Panc1 (cell line): Measurements from ENCODE around the gene ATP1A1. TPM values are rescaled to one million over a fixed set of nuclear protein-coding genes. Genes with fewer than 3 reads are reported as not detected.

Experiments
- ATAC-seq: fragments of 200-7000 bp; cut with Tn5 transposase; 2 replicates; pipeline ENCODE4 v1.9.1; 2020; ENCODE audit warnings: mild to moderate bottlenecking, moderate library complexity
- BruUV-seq: library from RNA; stranded (reverse); fragments of 400-500 nt; replicated peaks from 2 replicates; lab custom pipeline; 2021; lab: Mats Ljungman, UMichigan
- CTCF ChIA-PET: fragments of 300-600 bp; sonication (Branson Sonifier 250); formaldehyde crosslinking; loops from one replicate; lab custom pipeline; 2022; ENCODE audit warnings: antibody characterized with exemption; lab: Charles Lee
- POLR2A ChIA-PET: fragments of 300-600 bp; sonication (Branson Sonifier 250); formaldehyde crosslinking; loops from one replicate; lab custom pipeline; 2022; ENCODE audit warnings: antibody characterized with exemption; lab: Charles Lee
- DNase-seq: peaks from one replicate; pipeline ENCODE4 v3.0.0-alpha.2; 2010; ENCODE audit warnings: low read depth, low spot score
- H3K27ac ChIP-seq: 2 replicates; pipeline ENCODE4 v1.5.1; 2011; ENCODE audit warnings: mild to moderate bottlenecking, low read length, inconsistent platforms
- H3K27me3 ChIP-seq: fragments of 200-500 bp; sonication (Bioruptor generic); 2 replicates; pipeline ENCODE4 v1.6.0; 2014; ENCODE audit warnings: low read length, inconsistent platforms; ENCODE audit not compliant: control insufficient read depth, insufficient read depth
- H3K36me3 ChIP-seq: fragments of 200-500 bp; sonication (Bioruptor generic); 2 replicates; pipeline ENCODE4 v1.5.1; 2014; ENCODE audit warnings: inconsistent platforms, mild to moderate bottlenecking, low read length, moderate library complexity; ENCODE audit not compliant: control insufficient read depth, insufficient read depth
- H3K4me1 ChIP-seq: 2 replicates; pipeline ENCODE4 v1.5.1; 2011; ENCODE audit warnings: inconsistent platforms, mild to moderate bottlenecking, low read length, moderate library complexity; ENCODE audit not compliant: control insufficient read depth, insufficient read depth
- H3K4me3 ChIP-seq, 2 experiments: 2 replicates each; pipeline ENCODE4 v1.5.1; 2011 to 2012; ENCODE audit warnings: low read depth in 2 of 2, low read length in 2 of 2, mild to moderate bottlenecking in 2 of 2, inconsistent platforms in 1 of 2, moderate library complexity in 1 of 2
- H3K9me3 ChIP-seq: fragments of 200-500 bp; sonication (Bioruptor generic); 2 replicates; pipeline ENCODE4 v1.5.1; 2014; ENCODE audit warnings: low read depth, mild to moderate bottlenecking, inconsistent platforms, low read length, moderate library complexity; ENCODE audit not compliant: control insufficient read depth, insufficient read depth
- POLR2AphosphoS5 ChIP-seq: IDR thresholded peaks from 2 replicates; pipeline ENCODE4 v1.6.1; 2012; ENCODE audit warnings: mild to moderate bottlenecking, low read depth, low read length, moderate library complexity
- SIN3A ChIP-seq: IDR thresholded peaks from 2 replicates; pipeline ENCODE4 v1.6.1; 2012; ENCODE audit warnings: low read depth, mild to moderate bottlenecking, low read length, moderate library complexity, borderline replicate concordance; ENCODE audit not compliant: insufficient read depth
- TCF7L2 ChIP-seq: IDR thresholded peaks from 2 replicates; pipeline ENCODE4 v1.6.1; 2011; ENCODE audit warnings: mild to moderate bottlenecking, low read depth, low read length, inconsistent platforms
- in situ Hi-C: cut with HindIII; loops from 2 replicates; pipeline ENCODE4 v1.10.0; 2016; ENCODE audit warnings: low sequenced_read_pairs, low pct_unique_long_range_greater_than_20kb
- intact Hi-C: fragments of 100-400 bp; cut with micrococcal nuclease; formaldehyde crosslinking; loops from one replicate; pipeline ENCODE4 v1.10.0; 2022; ENCODE audit not compliant: unreplicated experiment
- total RNA-seq: library from RNA; stranded (reverse); gene quantifications from one replicate; pipeline ENCODE4 v1.2.1, GENCODE V29; 2021; ENCODE audit not compliant: unreplicated experiment
- TF ChIP-seq, protein P1 (sequence below), 2 experiments: IDR thresholded peaks; 2 replicates each; pipeline ENCODE4 v1.6.1; 2011 to 2012; ENCODE audit warnings: low read depth in 2 of 2, control low read depth in 1 of 2, low read length in 1 of 2, mild to moderate bottlenecking in 1 of 2, moderate library complexity in 1 of 2; ENCODE audit not compliant: insufficient read depth in 1 of 2
- TF ChIP-seq, protein P2 (sequence below): fragments of 450-650 bp; IDR thresholded peaks from 2 replicates; pipeline ENCODE4 v1.5.1; 2017; ENCODE audit warnings: mild to moderate bottlenecking

ATP1A1 gene
- total RNA-seq, 1 experiment from 2014 or later: 131 TPM

DNA sequence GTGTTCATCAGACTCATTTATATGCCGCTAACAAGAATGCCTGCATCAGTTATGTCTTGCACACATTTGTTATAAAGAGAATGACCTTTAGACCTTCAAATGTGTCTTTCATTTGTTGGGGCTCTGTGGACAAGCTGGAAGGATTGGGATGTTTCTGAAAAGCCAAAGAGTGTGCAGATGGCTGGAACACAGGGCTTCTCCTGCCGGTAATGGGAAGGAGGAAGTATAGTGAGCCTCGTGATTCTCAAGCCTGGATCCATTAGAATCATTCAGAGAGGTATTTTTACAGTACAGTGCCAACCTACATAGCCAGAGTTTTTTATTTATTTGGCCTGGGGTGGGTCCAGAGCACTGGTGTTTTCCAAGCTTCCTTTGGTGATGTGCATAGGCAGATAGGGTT, 40.6 kb upstream of the ATP1A1 start:
- CTCF ChIA-PET: no interaction called here
- in situ Hi-C loops: no loop called here
- no peak for ATAC-seq

DNA sequence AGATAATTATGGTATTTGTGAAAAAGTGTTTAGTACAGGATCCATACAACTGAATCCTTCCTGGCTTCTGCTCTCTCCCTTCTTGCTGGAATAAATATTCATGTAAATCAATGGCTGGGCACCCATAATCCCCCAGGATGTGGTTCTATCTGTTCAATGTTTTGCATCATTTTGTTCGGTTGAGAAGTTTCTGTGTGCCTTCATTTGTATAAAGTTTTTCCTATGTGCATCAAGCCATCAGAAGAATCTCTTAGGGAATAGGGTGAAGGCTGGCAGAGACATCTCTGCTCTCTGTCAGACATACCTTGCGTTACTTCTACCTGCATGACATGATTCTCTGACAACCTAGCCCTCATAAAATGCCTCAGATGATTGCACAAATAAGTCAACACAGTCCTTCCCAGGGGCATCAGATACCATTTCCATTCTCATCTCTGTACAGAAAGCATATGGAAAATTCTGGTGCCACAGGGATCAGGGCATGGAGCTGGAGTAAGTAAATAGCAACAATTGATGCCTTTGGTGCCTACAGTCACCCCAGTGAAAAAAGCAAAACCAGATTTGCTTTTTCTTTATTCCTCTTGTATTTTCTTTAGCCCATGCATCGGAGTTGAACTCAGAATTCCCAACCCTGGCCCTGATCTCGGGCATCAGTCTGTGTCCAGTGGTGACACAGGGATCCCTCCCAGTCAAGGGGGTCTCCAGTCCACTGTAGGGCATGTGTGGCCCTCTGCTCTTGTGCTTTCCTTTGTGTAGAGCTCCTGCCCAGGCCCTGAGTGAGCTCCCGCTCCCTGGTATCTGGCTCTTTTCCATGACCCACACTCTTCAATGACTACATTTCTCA, 39.7 kb upstream of the ATP1A1 start:
- no peak overlapping the region for H3K27ac ChIP-seq
- CTCF ChIA-PET: no interaction called here
- H3K36me3 ChIP-seq: no peaks in the 10 kb centered on the region
- H3K4me1 ChIP-seq: no peaks in the 10 kb centered on the region
- in situ Hi-C loops (no loop called here), intact Hi-C loops (no loop called here)
- no peaks in the 10 kb centered on the region for H3K27me3 ChIP-seq
- POLR2A ChIA-PET: no interaction called here
- BruUV-seq: no TSS peak
- no peak overlapping the region for H3K4me3 ChIP-seq
- ATAC-seq: no peak
- no peak for TF ChIP-seq TCF7L2
- TF ChIP-seq, protein P1, sequence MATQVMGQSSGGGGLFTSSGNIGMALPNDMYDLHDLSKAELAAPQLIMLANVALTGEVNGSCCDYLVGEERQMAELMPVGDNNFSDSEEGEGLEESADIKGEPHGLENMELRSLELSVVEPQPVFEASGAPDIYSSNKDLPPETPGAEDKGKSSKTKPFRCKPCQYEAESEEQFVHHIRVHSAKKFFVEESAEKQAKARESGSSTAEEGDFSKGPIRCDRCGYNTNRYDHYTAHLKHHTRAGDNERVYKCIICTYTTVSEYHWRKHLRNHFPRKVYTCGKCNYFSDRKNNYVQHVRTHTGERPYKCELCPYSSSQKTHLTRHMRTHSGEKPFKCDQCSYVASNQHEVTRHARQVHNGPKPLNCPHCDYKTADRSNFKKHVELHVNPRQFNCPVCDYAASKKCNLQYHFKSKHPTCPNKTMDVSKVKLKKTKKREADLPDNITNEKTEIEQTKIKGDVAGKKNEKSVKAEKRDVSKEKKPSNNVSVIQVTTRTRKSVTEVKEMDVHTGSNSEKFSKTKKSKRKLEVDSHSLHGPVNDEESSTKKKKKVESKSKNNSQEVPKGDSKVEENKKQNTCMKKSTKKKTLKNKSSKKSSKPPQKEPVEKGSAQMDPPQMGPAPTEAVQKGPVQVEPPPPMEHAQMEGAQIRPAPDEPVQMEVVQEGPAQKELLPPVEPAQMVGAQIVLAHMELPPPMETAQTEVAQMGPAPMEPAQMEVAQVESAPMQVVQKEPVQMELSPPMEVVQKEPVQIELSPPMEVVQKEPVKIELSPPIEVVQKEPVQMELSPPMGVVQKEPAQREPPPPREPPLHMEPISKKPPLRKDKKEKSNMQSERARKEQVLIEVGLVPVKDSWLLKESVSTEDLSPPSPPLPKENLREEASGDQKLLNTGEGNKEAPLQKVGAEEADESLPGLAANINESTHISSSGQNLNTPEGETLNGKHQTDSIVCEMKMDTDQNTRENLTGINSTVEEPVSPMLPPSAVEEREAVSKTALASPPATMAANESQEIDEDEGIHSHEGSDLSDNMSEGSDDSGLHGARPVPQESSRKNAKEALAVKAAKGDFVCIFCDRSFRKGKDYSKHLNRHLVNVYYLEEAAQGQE (IDR thresholded peaks at IDR 0.05; ENCODE audit: insufficient read depth in 1 of 2, low read depth in 2 of 2, low read length in 1 of 2): no peak
- TF ChIP-seq SIN3A: no peak
- TF ChIP-seq, protein P2, sequence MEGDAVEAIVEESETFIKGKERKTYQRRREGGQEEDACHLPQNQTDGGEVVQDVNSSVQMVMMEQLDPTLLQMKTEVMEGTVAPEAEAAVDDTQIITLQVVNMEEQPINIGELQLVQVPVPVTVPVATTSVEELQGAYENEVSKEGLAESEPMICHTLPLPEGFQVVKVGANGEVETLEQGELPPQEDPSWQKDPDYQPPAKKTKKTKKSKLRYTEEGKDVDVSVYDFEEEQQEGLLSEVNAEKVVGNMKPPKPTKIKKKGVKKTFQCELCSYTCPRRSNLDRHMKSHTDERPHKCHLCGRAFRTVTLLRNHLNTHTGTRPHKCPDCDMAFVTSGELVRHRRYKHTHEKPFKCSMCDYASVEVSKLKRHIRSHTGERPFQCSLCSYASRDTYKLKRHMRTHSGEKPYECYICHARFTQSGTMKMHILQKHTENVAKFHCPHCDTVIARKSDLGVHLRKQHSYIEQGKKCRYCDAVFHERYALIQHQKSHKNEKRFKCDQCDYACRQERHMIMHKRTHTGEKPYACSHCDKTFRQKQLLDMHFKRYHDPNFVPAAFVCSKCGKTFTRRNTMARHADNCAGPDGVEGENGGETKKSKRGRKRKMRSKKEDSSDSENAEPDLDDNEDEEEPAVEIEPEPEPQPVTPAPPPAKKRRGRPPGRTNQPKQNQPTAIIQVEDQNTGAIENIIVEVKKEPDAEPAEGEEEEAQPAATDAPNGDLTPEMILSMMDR: no peak
- TF ChIP-seq POLR2AphosphoS5: no peak
- H3K9me3 ChIP-seq: no peaks in the 10 kb centered on the region
- no peak for DNase-seq

More for the DNA sequence above, 40.6 kb upstream of the ATP1A1 start:
- no peak overlapping the region for H3K27ac ChIP-seq
- H3K9me3 ChIP-seq: no peaks in the 10 kb centered on the region
- BruUV-seq: no TSS peak
- TF ChIP-seq SIN3A: no peak
- no peaks in the 10 kb centered on the region for H3K36me3 ChIP-seq
- H3K4me3 ChIP-seq: no peak overlapping the region
- H3K4me1 ChIP-seq: no peaks in the 10 kb centered on the region
- no peaks in the 10 kb centered on the region for H3K27me3 ChIP-seq
- POLR2A ChIA-PET: no interaction called here
- intact Hi-C loops: no loop called here
- no peak for DNase-seq

DNA sequence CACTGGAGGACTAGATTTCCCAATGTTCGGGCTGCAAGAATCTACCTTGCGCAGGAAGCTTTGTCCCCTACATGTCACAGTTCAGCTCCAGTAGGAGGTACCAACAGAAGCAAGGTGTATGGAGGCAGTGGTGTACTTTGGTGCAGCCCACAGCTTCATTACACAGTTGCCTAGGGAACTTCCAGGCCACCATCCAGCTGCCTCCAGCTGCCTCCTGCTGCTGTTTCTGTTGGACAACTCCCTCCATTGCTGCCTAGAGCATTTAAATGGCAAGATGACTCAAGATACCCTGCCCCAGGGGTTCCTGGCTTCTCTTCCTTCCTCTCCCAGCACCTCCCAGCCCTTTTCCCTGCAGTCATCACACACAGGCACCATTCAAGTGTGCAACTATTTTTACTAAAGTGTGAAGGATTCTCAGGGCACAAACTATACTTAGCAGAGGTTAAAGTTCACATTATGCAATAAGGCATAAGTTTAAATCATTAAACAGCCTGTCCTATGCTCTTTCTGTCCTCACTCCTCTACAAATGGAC, 39.0 kb upstream of the ATP1A1 start:
- Histone ChIP-seq H3K4me1 (no peaks in the 10 kb centered on the region), H3K4me3 (no peak overlapping the region), H3K9me3 (no peaks in the 10 kb centered on the region), H3K36me3 (no peaks in the 10 kb centered on the region), H3K27ac (no peak overlapping the region), H3K27me3 (no peaks in the 10 kb centered on the region)
- ATAC-seq (no peak), DNase-seq (no peak)
- TF ChIP-seq POLR2AphosphoS5: no peak
- TF ChIP-seq, protein P1 (IDR thresholded peaks at IDR 0.05; ENCODE audit: insufficient read depth in 1 of 2, low read depth in 2 of 2, low read length in 1 of 2): no peak
- no peak for TF ChIP-seq SIN3A
- TF ChIP-seq, protein P2: no peak
- TF ChIP-seq TCF7L2: no peak
- in situ Hi-C loops: no loop called here
- intact Hi-C loops: no loop called here
- BruUV-seq: no TSS peak
- CTCF ChIA-PET: no interaction called here
- POLR2A ChIA-PET: no interaction called here
